Adipose tissue (tissue), 3 donors: ENCODE results near the gene PBX4. TPM values are rescaled to one million over a fixed set of nuclear protein-coding genes. Genes with fewer than 3 reads are reported as not detected.
"Not testable (repeated sequence)": the region's sequence is repeated elsewhere in the genome, so short reads cannot be mapped to it uniquely, and the experiment has no call there.

Experiments used
- H3K27ac ChIP-seq: one replicate; pipeline ENCODE4 v1.5.1; 2013; ENCODE audit warnings: low read depth, low read length
- WGBS, 3 donors: extraction: QIAGEN DNeasy Blood & Tissue Kit; methylation state at CpG; one replicate each; pipeline ENCODE4 v1.1.7; 2013; 5-methylcytosine and 5-hydroxymethylcytosine counted together
- polyA plus RNA-seq, 3 donors: library from polyadenylated mRNA; stranded (reverse); fragments of 200-250 nt; gene quantifications; one replicate each; pipeline ENCODE4 v1.2.3, GENCODE V29; 2013
- donor health status: healthy with polysubstance abuse.
- donor health status: Bipolar disorder and iron deficiency.
- donor health status: healthy.

Gene PBX4
- polyA plus RNA-seq, result 1 to 10 TPM in 1 of 3 donors, under 1 TPM in 2; 0.34 to 1.6 (median 0.86) TPM

- WGBS, 3 donors, result 3 to 6% (median 4%) methylated on average over 76 to 80 of the region's 80 CpGs
- no peak within 1 kb of the TSS for H3K27ac ChIP-seq
These were observed at the start of gene PBX4 for GRCh38 chr19:19618219-19619051. Gene PBX4, minus strand, starts transcription at chr19:19618687. Its CDS starts 58 bp downstream, at chr19:19618629.

- not testable (repeated sequence) for H3K27ac ChIP-seq
- 97 to 99% (median 97%) methylated on average over 22 of the region's 22 CpGs for WGBS, 3 donors
These were observed 47.0 kb upstream of the PBX4 start for GRCh38 chr19:19665420-19665948.

GRCh38 chr19:19663256-19664120 is 45.0 kb upstream of the PBX4 start, which contains the start of gene ATP13A1:
Gene ATP13A1, minus strand, starts transcription at chr19:19663676. Its CDS starts 10 bp downstream, at chr19:19663666.
- peak within 1 kb of the TSS; percentile 92 for H3K27ac ChIP-seq
- 0 to 1% (median 0%) methylated on average over 72 to 85 of the region's 85 CpGs for WGBS, 3 donors

GRCh38 chr19:19662871-19663255 is 44.4 kb upstream of the PBX4 start:
- WGBS, 3 donors, result 3 to 9% (median 8%) methylated on average over 17 of the region's 17 CpGs
- peak overlapping the region; percentile 92 for H3K27ac ChIP-seq

- no peak overlapping the region for H3K27ac ChIP-seq
- WGBS, 3 donors, result 69 to 84% (median 80%) methylated on average over 8 of the region's 8 CpGs
These were observed 43.9 kb upstream of the PBX4 start for GRCh38 chr19:19662344-19662743.

- WGBS, 3 donors, result 72 to 76% (median 76%) methylated on average over 18 of the region's 18 CpGs
- no peak overlapping the region for H3K27ac ChIP-seq
These were observed 43.3 kb upstream of the PBX4 start for GRCh38 chr19:19661675-19662251.

- WGBS, 3 donors, result 81 to 86% (median 85%) methylated on average over 10 of the region's 10 CpGs
- H3K27ac ChIP-seq, result no peak overlapping the region
These were observed 42.7 kb upstream of the PBX4 start for GRCh38 chr19:19661141-19661674.

GRCh38 chr19:19659646-19660245 is 41.3 kb upstream of the PBX4 start:
- 61 to 93% (median 87%) methylated on average over 17 of the region's 17 CpGs for WGBS, 3 donors
- no peak overlapping the region for H3K27ac ChIP-seq

- 65 to 81% (median 68%) methylated on average over 10 of the region's 10 CpGs for WGBS, 3 donors
These were observed 38.9 kb upstream of the PBX4 start for GRCh38 chr19:19657397-19657783.

GRCh38 chr19:19656451-19657396 is 38.2 kb upstream of the PBX4 start:
- WGBS, 3 donors, result 91 to 93% (median 93%) methylated on average over 32 to 33 of the region's 33 CpGs
- no peak overlapping the region for H3K27ac ChIP-seq

More at GRCh38 chr19:19657397-19657783, 38.9 kb upstream of the PBX4 start:
- no peak overlapping the region for H3K27ac ChIP-seq

GRCh38 chr19:19655641-19656343 is 37.3 kb upstream of the PBX4 start:
- WGBS, 3 donors, result 92 to 94% (median 92%) methylated on average over 24 to 27 of the region's 27 CpGs

GRCh38 chr19:19655051-19655594 is 36.6 kb upstream of the PBX4 start:
- no peak overlapping the region for H3K27ac ChIP-seq
- WGBS, 3 donors, result 96 to 97% (median 97%) methylated on average over 22 of the region's 22 CpGs

More at GRCh38 chr19:19655641-19656343, 37.3 kb upstream of the PBX4 start:
- H3K27ac ChIP-seq, result no peak overlapping the region

- WGBS, 3 donors, result 91 to 94% (median 93%) methylated on average over 15 of the region's 15 CpGs
These were observed 36.0 kb upstream of the PBX4 start for GRCh38 chr19:19654441-19654840.

GRCh38 chr19:19653597-19654147 is 35.2 kb upstream of the PBX4 start:
- no peak overlapping the region for H3K27ac ChIP-seq
- WGBS, 3 donors, result 94 to 97% (median 96%) methylated on average over 23 of the region's 23 CpGs

More at GRCh38 chr19:19654441-19654840, 36.0 kb upstream of the PBX4 start:
- no peak overlapping the region for H3K27ac ChIP-seq

GRCh38 chr19:19652482-19653295 is 34.2 kb upstream of the PBX4 start:
- WGBS, 3 donors, result 91 to 95% (median 94%) methylated on average over 24 of the region's 24 CpGs
- no peak overlapping the region for H3K27ac ChIP-seq
